Measurements from ENCODE around the gene ALKBH3.
A peak's percentile ranks its signal among the peaks of the same experiment; 100 is the strongest.

ALKBH3 gene

GRCh38 chr11:43923406-43924111 is 42.9 kb downstream of the ALKBH3 start:
- no peak for DNase-seq

GRCh38 chr11:43924112-43924855 is 43.7 kb downstream of the ALKBH3 start:
- no peak for DNase-seq

- DNase-seq: no peak
Measured at GRCh38 chr11:43925063-43925931, 44.7 kb downstream of the ALKBH3 start.

- no peak for DNase-seq
Measured at GRCh38 chr11:43925932-43926505, 45.4 kb downstream of the ALKBH3 start.

GRCh38 chr11:43927070-43927469 is 46.4 kb downstream of the ALKBH3 start:
- DNase-seq: no peak

- no peak for DNase-seq
Measured at GRCh38 chr11:43927925-43928707, 47.5 kb downstream of the ALKBH3 start.

- DNase-seq: no peak
Measured at GRCh38 chr11:43928721-43929120, 48.1 kb downstream of the ALKBH3 start.

- DNase-seq: no peak
Measured at GRCh38 chr11:43930868-43931716, 50.5 kb downstream of the ALKBH3 start.

GRCh38 chr11:43931717-43932039 is 51.0 kb downstream of the ALKBH3 start:
- no peak for DNase-seq

GRCh38 chr11:43933226-43933607 is 52.6 kb downstream of the ALKBH3 start:
- DNase-seq: no peak

GRCh38 chr11:43933608-43934551 is 53.2 kb downstream of the ALKBH3 start:
- peak; percentile 10 for DNase-seq

- no peak for DNase-seq
Measured at GRCh38 chr11:43934601-43935423, 54.2 kb downstream of the ALKBH3 start.

GRCh38 chr11:43935424-43935979 is 54.9 kb downstream of the ALKBH3 start:
- DNase-seq: no peak

- DNase-seq: no peak
Measured at GRCh38 chr11:43936076-43936475, 55.4 kb downstream of the ALKBH3 start.

GRCh38 chr11:43937434-43938411 is 57.1 kb downstream of the ALKBH3 start:
- DNase-seq: no peak

GRCh38 chr11:43941257-43941994 is 60.8 kb downstream of the ALKBH3 start:
- peak; percentile 40 for DNase-seq

Data from NCI-H446 treated with DMSO at 0.1 percent for 48 hours (cell line).